GM19099 (cell line): ENCODE results near the gene PLCB1.

Source experiments
- POLR2A ChIP-seq: IDR thresholded peaks from 3 replicates; pipeline ENCODE4 v1.6.1; 2011; ENCODE audit warnings: low read depth; ENCODE audit not compliant: insufficient read length; ENCODE audit errors: extremely low read depth

PLCB1 gene

GRCh38 chr20:8723296-8723695 lies 591.2 kb downstream of the PLCB1 start:
- TF ChIP-seq POLR2A = no peak

- no peak for TF ChIP-seq POLR2A
Measured at GRCh38 chr20:8724884-8725283, 592.8 kb downstream of the PLCB1 start.

GRCh38 chr20:8726460-8726859 lies 594.4 kb downstream of the PLCB1 start:
- no peak for TF ChIP-seq POLR2A

GRCh38 chr20:8735014-8735413 lies 602.9 kb downstream of the PLCB1 start:
- TF ChIP-seq POLR2A = no peak

- TF ChIP-seq POLR2A = no peak
Measured at GRCh38 chr20:8735674-8736073, 603.6 kb downstream of the PLCB1 start.

GRCh38 chr20:8740265-8740664 lies 608.2 kb downstream of the PLCB1 start:
- no peak for TF ChIP-seq POLR2A

GRCh38 chr20:8744228-8744844 lies 612.3 kb downstream of the PLCB1 start:
- TF ChIP-seq POLR2A = no peak

- no peak for TF ChIP-seq POLR2A
Measured at GRCh38 chr20:8749101-8749500, 617.0 kb downstream of the PLCB1 start.

GRCh38 chr20:8749986-8750385 lies 617.9 kb downstream of the PLCB1 start:
- no peak for TF ChIP-seq POLR2A

- no peak for TF ChIP-seq POLR2A
Measured at GRCh38 chr20:8755340-8756118, 623.5 kb downstream of the PLCB1 start.

GRCh38 chr20:8756410-8756809 lies 624.3 kb downstream of the PLCB1 start:
- no peak for TF ChIP-seq POLR2A

GRCh38 chr20:8757146-8757545 lies 625.1 kb downstream of the PLCB1 start:
- no peak for TF ChIP-seq POLR2A

GRCh38 chr20:8764344-8764962 lies 632.4 kb downstream of the PLCB1 start:
- TF ChIP-seq POLR2A = no peak

- no peak for TF ChIP-seq POLR2A
Measured at GRCh38 chr20:8766868-8767390, 634.9 kb downstream of the PLCB1 start.

GRCh38 chr20:8774412-8774811 lies 642.3 kb downstream of the PLCB1 start:
- no peak for TF ChIP-seq POLR2A

GRCh38 chr20:8777911-8778310 lies 645.8 kb downstream of the PLCB1 start:
- TF ChIP-seq POLR2A = no peak
